Esophagus muscularis mucosa (tissue), 4 donors: ENCODE data around the gene HDAC4.

Experiments
- CTCF ChIP-seq, 3 experiments: fragments of 200-600 bp in 2 of 3; fragments of 450-650 bp in 1 of 3; sonication (generic) in 2 of 3; IDR thresholded peaks; one replicate each; pipeline ENCODE4 v1.5.1; 2017 to 2019; ENCODE audit warnings: antibody characterized with exemption in 3 of 3, mild to moderate bottlenecking in 2 of 3, moderate library complexity in 1 of 3
- EP300 ChIP-seq: sonication (generic); formaldehyde crosslinking; IDR thresholded peaks from one replicate; pipeline ENCODE4 v1.6.1; 2017; ENCODE audit warnings: antibody characterized with exemption
- POLR2AphosphoS5 ChIP-seq, 2 donors: sonication (generic); formaldehyde crosslinking; IDR thresholded peaks; one replicate each; pipeline ENCODE4 v1.6.1; 2017; ENCODE audit warnings: antibody characterized with exemption in 2 of 2

GRCh38 chr2:239300242-239300641, 100.6 kb downstream of the HDAC4 start:
- no peak for TF ChIP-seq CTCF (IDR thresholded peaks at IDR 0.05)
- no peak for TF ChIP-seq EP300
- TF ChIP-seq POLR2AphosphoS5 (IDR thresholded peaks at IDR 0.05) = no peak
